H9 (cell line): ENCODE measurements around the gene AJAP1. TPM values are rescaled to one million over a fixed set of nuclear protein-coding genes. Genes with fewer than 3 reads are reported as not detected.

Experiments used
- DNase-seq: peaks from one replicate; pipeline ENCODE4 v3.0.0-alpha.2; 2017
- H2AFZ ChIP-seq: one replicate; pipeline ENCODE4 v1.6.1; 2013; ENCODE audit warnings: mild to moderate bottlenecking, low read length, control low read depth, moderate library complexity
- H2AK5ac ChIP-seq: 2 replicates; pipeline ENCODE4 v1.6.1; 2013; ENCODE audit warnings: low read length, control low read depth, mixed read lengths; ENCODE audit not compliant: insufficient read length
- H2BK120ac ChIP-seq: one replicate; pipeline ENCODE4 v1.6.1; 2013; ENCODE audit warnings: low read depth, mild to moderate bottlenecking, low read length, control low read depth, inconsistent platforms; ENCODE audit not compliant: poor library complexity, severe bottlenecking
- H2BK12ac ChIP-seq: 2 replicates; pipeline ENCODE4 v1.6.1; 2013; ENCODE audit warnings: low read length, control low read depth, mixed read lengths, low read depth; ENCODE audit not compliant: insufficient read length
- H2BK15ac ChIP-seq: 2 replicates; pipeline ENCODE4 v1.6.1; 2013; ENCODE audit warnings: low read depth, low read length, control low read depth
- H2BK20ac ChIP-seq: one replicate; pipeline ENCODE4 v1.6.1; 2013; ENCODE audit warnings: low read depth, mild to moderate bottlenecking, low read length, control low read depth, inconsistent platforms; ENCODE audit not compliant: poor library complexity, severe bottlenecking
- H2BK5ac ChIP-seq: 2 replicates; pipeline ENCODE4 v1.6.1; 2013; ENCODE audit warnings: low read length, control low read depth, mixed read lengths; ENCODE audit not compliant: insufficient read length
- H3K14ac ChIP-seq: 2 replicates; pipeline ENCODE4 v1.6.1; 2013; ENCODE audit warnings: low read length, control low read depth; ENCODE audit not compliant: insufficient read depth
- H3K18ac ChIP-seq: 2 replicates; pipeline ENCODE4 v1.6.1; 2013; ENCODE audit warnings: low read depth, mild to moderate bottlenecking, mixed read lengths, low read length, control low read depth; ENCODE audit not compliant: insufficient read length
- H3K23ac ChIP-seq: 2 replicates; pipeline ENCODE4 v1.6.1; 2013; ENCODE audit warnings: low read length, control low read depth, mixed read lengths, low read depth; ENCODE audit not compliant: insufficient read length
- H3K23me2 ChIP-seq: 2 replicates; pipeline ENCODE4 v1.6.1; 2013; ENCODE audit warnings: low read depth, mild to moderate bottlenecking, mixed read lengths, low read length, control low read depth; ENCODE audit not compliant: insufficient read length, poor library complexity, severe bottlenecking
- H3K27ac ChIP-seq: 2 replicates; pipeline ENCODE4 v1.5.1; 2013; ENCODE audit warnings: low read length, control low read depth, mixed read lengths, low read depth; ENCODE audit not compliant: insufficient read length
- H3K27me3 ChIP-seq: 2 replicates; pipeline ENCODE4 v1.6.1; 2013; ENCODE audit warnings: low read length, control low read depth, inconsistent platforms; ENCODE audit not compliant: insufficient read depth
- H3K4ac ChIP-seq: 2 replicates; pipeline ENCODE4 v1.6.1; 2013; ENCODE audit warnings: low read depth, mild to moderate bottlenecking, control low read depth, inconsistent platforms, low read length, moderate library complexity
- H3K4me1 ChIP-seq: 2 replicates; pipeline ENCODE4 v1.6.1; 2013; ENCODE audit warnings: low read length, control low read depth, inconsistent platforms; ENCODE audit not compliant: insufficient read depth
- H3K4me2 ChIP-seq: 2 replicates; pipeline ENCODE4 v1.6.1; 2013; ENCODE audit warnings: low read length, control low read depth, mixed read lengths; ENCODE audit not compliant: insufficient read length, insufficient read depth
- H3K56ac ChIP-seq: 2 replicates; pipeline ENCODE4 v1.6.1; 2013; ENCODE audit warnings: low read depth, mild to moderate bottlenecking, mixed read lengths, low read length, control low read depth; ENCODE audit not compliant: insufficient read length
- H3K79me1 ChIP-seq: 2 replicates; pipeline ENCODE4 v1.6.1; 2013; ENCODE audit warnings: low read depth, mild to moderate bottlenecking, moderate library complexity, low read length, control low read depth, inconsistent platforms; ENCODE audit not compliant: insufficient read depth, poor library complexity, severe bottlenecking
- H3K79me2 ChIP-seq: 2 replicates; pipeline ENCODE4 v1.6.1; 2013; ENCODE audit warnings: low read length, control low read depth, inconsistent platforms; ENCODE audit not compliant: insufficient read depth
- H3K9ac ChIP-seq: 2 replicates; pipeline ENCODE4 v1.6.1; 2013; ENCODE audit warnings: low read length, control low read depth, mixed read lengths; ENCODE audit not compliant: insufficient read length; ENCODE audit errors: extremely low read depth
- H3K9me3 ChIP-seq: one replicate; pipeline ENCODE4 v1.6.1; 2013; ENCODE audit warnings: low read depth, low read length, inconsistent platforms; ENCODE audit not compliant: control insufficient read depth
- H3T11ph ChIP-seq: one replicate; pipeline ENCODE4 v1.6.1; 2013; ENCODE audit warnings: mild to moderate bottlenecking, low read length, control low read depth, inconsistent platforms
- H4K20me1 ChIP-seq: one replicate; pipeline ENCODE4 v1.6.1; 2013; ENCODE audit not compliant: control insufficient read depth, insufficient read length, insufficient read depth
- H4K5ac ChIP-seq: 2 replicates; pipeline ENCODE4 v1.6.1; 2013; ENCODE audit warnings: low read depth, mild to moderate bottlenecking, mixed read lengths, low read length, control low read depth; ENCODE audit not compliant: insufficient read length
- H4K8ac ChIP-seq: replicated peaks from 2 replicates; pipeline ENCODE4 v1.6.1; 2013; ENCODE audit warnings: low read length, control low read depth, mixed read lengths, low read depth; ENCODE audit not compliant: insufficient read length
- H4K91ac ChIP-seq: 2 replicates; pipeline ENCODE4 v1.6.1; 2013; ENCODE audit warnings: low read depth, mild to moderate bottlenecking, moderate library complexity, mixed read lengths, low read length, control low read depth; ENCODE audit not compliant: insufficient read length
- H3K27ac Mint-ChIP-seq, 3 experiments: 2 replicates in 2 of 3; 3 replicates in 1 of 3; pipeline ENCODE4 v1.8.0; 2020 to 2021; ENCODE audit warnings: mixed read lengths in 3 of 3, mild to moderate bottlenecking in 1 of 3, moderate library complexity in 1 of 3
- H3K27me3 Mint-ChIP-seq: 2 replicates; pipeline ENCODE4 v1.8.0; 2021; ENCODE audit warnings: low read depth, mild to moderate bottlenecking, moderate library complexity, mixed read lengths
- H3K36me3 Mint-ChIP-seq, 3 experiments: 2 replicates in 2 of 3; 3 replicates in 1 of 3; pipeline ENCODE4 v1.8.0; 2020 to 2021; ENCODE audit warnings: low read depth in 3 of 3, mixed read lengths in 3 of 3; ENCODE audit not compliant: insufficient read depth in 1 of 3
- H3K4me1 Mint-ChIP-seq, 2 experiments: 2 replicates each; pipeline ENCODE4 v1.8.0; 2020; ENCODE audit warnings: mixed read lengths in 2 of 2
- H3K4me3 Mint-ChIP-seq, 2 experiments: 2 replicates in 1 of 2; 3 replicates in 1 of 2; pipeline ENCODE4 v1.8.0; 2020 to 2021; ENCODE audit warnings: mild to moderate bottlenecking in 2 of 2, mixed read lengths in 2 of 2, moderate library complexity in 1 of 2
- H3K9me3 Mint-ChIP-seq, 2 experiments: 2 replicates in 1 of 2; 3 replicates in 1 of 2; pipeline ENCODE4 v1.8.0; 2020; ENCODE audit warnings: mild to moderate bottlenecking in 2 of 2, mixed read lengths in 2 of 2, moderate library complexity in 1 of 2
- WGBS: extraction: QIAGEN DNeasy Blood & Tissue Kit; methylation state at CpG from one replicate; pipeline ENCODE4 v1.1.7; 2013; ENCODE audit warnings: missing lambda C conversion rate, low lambda C conversion rate, mixed read lengths; ENCODE audit not compliant: insufficient read length; ENCODE audit errors: extremely low coverage; 5-methylcytosine and 5-hydroxymethylcytosine counted together
- total RNA-seq: library from RNA; stranded (reverse); gene quantifications from 2 replicates; pipeline ENCODE4 v1.2.1, GENCODE V29; 2021
- TF ChIP-seq, protein P1 (sequence below): fragments of 200-600 bp; sonication (generic); conservative IDR thresholded peaks from 3 replicates; pipeline ENCODE4 v1.8.0; 2021; ENCODE audit warnings: antibody characterized with exemption, mild to moderate bottlenecking

AJAP1 gene
- total RNA-seq, 1 experiment from 2014 or later = 8.6 TPM

DNA sequence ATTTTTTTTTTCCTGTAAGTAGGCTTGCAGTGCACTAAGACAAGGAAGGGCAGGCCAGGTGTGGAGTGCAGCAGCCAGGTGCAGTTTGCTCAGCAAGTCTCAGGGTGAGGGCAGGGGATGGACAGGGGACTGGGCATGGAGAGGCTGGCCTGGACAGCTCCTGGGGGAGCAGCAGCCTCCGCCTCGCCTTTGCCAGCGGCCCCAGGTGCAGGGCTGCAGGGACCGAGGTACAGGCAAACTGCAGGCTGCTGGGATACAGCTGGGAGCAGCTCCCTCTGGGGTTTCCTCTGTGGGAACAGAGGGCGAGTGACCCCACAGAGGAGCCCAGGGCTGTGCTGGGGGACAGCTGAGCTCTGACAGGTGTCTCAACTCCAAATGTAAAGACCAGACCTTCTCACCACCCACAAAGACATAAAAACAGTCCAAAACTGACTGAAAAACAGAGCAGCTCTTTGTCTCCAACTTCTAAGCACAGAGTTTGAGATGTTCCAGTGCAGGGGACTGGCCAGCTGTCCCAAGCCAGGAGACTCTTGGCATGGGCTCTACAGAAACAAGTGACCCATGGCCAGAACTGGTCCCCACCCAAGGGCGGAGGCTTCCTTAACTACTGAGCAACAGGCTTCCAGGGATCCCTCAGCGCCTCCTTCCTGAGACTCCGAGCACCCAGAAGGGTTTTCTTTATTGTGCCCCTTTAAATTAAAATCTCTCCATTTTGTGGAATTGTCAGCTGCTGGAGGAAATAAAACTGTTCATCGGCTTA is 27.7 kb upstream of the AJAP1 start:
- Histone ChIP-seq H3K23ac (no peak overlapping the region), H4K8ac (no peak overlapping the region), H3K79me2 (no peaks in the 10 kb centered on the region), H3K18ac (no peak overlapping the region), H2AK5ac (no peak overlapping the region), H3K4me2 (no peak overlapping the region), H4K20me1 (no peaks in the 10 kb centered on the region), H2AFZ (no peak overlapping the region), H4K5ac (no peak overlapping the region), H3K9me3 (no peaks in the 10 kb centered on the region), H3K4ac (no peak overlapping the region), H2BK120ac (no peak overlapping the region), H2BK12ac (no peak overlapping the region), H3K23me2 (no peaks in the 10 kb centered on the region), H4K91ac (no peak overlapping the region), H3K9ac (no peak overlapping the region), H3K27me3 (no peaks in the 10 kb centered on the region), H3K4me1 (no peaks in the 10 kb centered on the region), H3K27ac (no peak overlapping the region), H3K79me1 (no peaks in the 10 kb centered on the region), H2BK20ac (no peak overlapping the region), H2BK5ac (no peak overlapping the region), H3K14ac (no peak overlapping the region; the same call in 1 of the 2 replicates), H3T11ph (no peak overlapping the region), H2BK15ac (no peak overlapping the region), H3K56ac (no peak overlapping the region)
- Mint-ChIP-seq H3K36me3 (no peaks in the 10 kb centered on the region), H3K4me1 (peaks cover 2% of the 10 kb centered on the region in 2 experiments; a peak in 1 of 4 replicates), H3K27ac (no peak overlapping the region), H3K27me3 (peaks cover 9% of the 10 kb centered on the region), H3K9me3 (peaks cover 2% of the 10 kb centered on the region in 2 experiments; a peak in 2 of 5 replicates), H3K4me3 (no peak overlapping the region)
- TF ChIP-seq, protein P1, sequence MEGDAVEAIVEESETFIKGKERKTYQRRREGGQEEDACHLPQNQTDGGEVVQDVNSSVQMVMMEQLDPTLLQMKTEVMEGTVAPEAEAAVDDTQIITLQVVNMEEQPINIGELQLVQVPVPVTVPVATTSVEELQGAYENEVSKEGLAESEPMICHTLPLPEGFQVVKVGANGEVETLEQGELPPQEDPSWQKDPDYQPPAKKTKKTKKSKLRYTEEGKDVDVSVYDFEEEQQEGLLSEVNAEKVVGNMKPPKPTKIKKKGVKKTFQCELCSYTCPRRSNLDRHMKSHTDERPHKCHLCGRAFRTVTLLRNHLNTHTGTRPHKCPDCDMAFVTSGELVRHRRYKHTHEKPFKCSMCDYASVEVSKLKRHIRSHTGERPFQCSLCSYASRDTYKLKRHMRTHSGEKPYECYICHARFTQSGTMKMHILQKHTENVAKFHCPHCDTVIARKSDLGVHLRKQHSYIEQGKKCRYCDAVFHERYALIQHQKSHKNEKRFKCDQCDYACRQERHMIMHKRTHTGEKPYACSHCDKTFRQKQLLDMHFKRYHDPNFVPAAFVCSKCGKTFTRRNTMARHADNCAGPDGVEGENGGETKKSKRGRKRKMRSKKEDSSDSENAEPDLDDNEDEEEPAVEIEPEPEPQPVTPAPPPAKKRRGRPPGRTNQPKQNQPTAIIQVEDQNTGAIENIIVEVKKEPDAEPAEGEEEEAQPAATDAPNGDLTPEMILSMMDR = no peak
- no CpG with 5 or more reads among the region's 9 CpGs for WGBS
- DNase-seq = no peak
